Neutrophil (primary cell): Measurements from ENCODE around the gene ARMC9.

Experiments
- H3K27ac ChIP-seq: fragments of 200-600 bp; sonication (generic); 2 replicates; pipeline ENCODE4 v1.5.1; 2016; ENCODE audit warnings: mild to moderate bottlenecking, moderate library complexity
- H3K27me3 ChIP-seq: fragments of 200-600 bp; sonication (generic); 2 replicates; pipeline ENCODE4 v1.6.0; 2016; ENCODE audit warnings: mild to moderate bottlenecking
- H3K36me3 ChIP-seq: fragments of 200-600 bp; sonication (generic); 2 replicates; pipeline ENCODE4 v1.5.1; 2017
- H3K4me1 ChIP-seq, 2 experiments: fragments of 200-600 bp in 1 of 2; sonication (generic) in 1 of 2; 1 replicate in 1 of 2; 2 replicates in 1 of 2; pipeline versions ENCODE4 v1.5.1 to v1.6.1; 2013 to 2016; ENCODE audit warnings: low read depth in 1 of 2, low read length in 1 of 2, mild to moderate bottlenecking in 1 of 2, moderate library complexity in 1 of 2; ENCODE audit not compliant: control insufficient read depth in 1 of 2, insufficient read depth in 1 of 2
- H3K4me3 ChIP-seq, 2 experiments: fragments of 200-600 bp in 1 of 2; sonication (generic) in 1 of 2; 1 replicate in 1 of 2; 2 replicates in 1 of 2; pipeline ENCODE4 v1.5.1; 2013 to 2016; ENCODE audit warnings: low read depth in 1 of 2, low read length in 1 of 2, mild to moderate bottlenecking in 1 of 2, moderate library complexity in 1 of 2
- H3K9me3 ChIP-seq: fragments of 200-600 bp; sonication (generic); 2 replicates; pipeline ENCODE4 v1.5.1; 2016
- TF ChIP-seq, protein P1 (sequence below): fragments of 200-600 bp; sonication (generic); IDR thresholded peaks from 2 replicates; pipeline ENCODE4 v1.5.1; 2016; ENCODE audit warnings: antibody characterized with exemption

ARMC9 gene

DNA sequence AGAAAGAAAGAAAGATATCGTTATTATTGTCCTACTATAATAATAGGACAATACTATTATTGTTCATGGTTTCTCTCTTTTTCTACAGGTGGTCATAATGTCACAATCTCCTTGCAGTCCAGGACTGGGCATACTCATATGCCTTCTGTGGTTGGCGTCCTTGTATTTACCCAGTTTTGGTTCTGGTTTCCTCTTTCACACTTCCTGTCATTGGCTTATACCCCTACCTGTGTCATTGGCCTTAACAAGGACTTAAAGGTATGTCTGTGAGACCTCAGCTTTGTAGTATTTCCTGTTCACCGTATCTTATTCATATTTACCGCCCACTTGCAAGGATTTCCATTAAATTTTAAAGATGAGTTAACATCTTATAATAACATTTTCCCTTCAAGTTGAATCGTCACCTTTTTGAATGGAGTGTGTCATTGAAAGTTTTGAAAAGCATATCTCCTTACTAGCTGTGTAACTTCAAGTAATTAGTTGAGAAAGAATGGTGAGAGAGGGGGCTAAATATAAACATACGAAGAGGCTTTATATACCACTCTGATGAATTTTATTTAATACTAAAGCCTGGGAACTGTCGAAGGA lies 37.1 kb upstream of the ARMC9 start:
- Histone ChIP-seq H3K4me1 (no peaks in the 10 kb centered on the region), H3K36me3 (peaks cover 15% of the 10 kb centered on the region), H3K27me3 (no peaks in the 10 kb centered on the region), H3K9me3 (no peaks in the 10 kb centered on the region), H3K27ac (no peak overlapping the region), H3K4me3 (no peak overlapping the region)
- TF ChIP-seq, protein P1, sequence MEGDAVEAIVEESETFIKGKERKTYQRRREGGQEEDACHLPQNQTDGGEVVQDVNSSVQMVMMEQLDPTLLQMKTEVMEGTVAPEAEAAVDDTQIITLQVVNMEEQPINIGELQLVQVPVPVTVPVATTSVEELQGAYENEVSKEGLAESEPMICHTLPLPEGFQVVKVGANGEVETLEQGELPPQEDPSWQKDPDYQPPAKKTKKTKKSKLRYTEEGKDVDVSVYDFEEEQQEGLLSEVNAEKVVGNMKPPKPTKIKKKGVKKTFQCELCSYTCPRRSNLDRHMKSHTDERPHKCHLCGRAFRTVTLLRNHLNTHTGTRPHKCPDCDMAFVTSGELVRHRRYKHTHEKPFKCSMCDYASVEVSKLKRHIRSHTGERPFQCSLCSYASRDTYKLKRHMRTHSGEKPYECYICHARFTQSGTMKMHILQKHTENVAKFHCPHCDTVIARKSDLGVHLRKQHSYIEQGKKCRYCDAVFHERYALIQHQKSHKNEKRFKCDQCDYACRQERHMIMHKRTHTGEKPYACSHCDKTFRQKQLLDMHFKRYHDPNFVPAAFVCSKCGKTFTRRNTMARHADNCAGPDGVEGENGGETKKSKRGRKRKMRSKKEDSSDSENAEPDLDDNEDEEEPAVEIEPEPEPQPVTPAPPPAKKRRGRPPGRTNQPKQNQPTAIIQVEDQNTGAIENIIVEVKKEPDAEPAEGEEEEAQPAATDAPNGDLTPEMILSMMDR: no peak

DNA sequence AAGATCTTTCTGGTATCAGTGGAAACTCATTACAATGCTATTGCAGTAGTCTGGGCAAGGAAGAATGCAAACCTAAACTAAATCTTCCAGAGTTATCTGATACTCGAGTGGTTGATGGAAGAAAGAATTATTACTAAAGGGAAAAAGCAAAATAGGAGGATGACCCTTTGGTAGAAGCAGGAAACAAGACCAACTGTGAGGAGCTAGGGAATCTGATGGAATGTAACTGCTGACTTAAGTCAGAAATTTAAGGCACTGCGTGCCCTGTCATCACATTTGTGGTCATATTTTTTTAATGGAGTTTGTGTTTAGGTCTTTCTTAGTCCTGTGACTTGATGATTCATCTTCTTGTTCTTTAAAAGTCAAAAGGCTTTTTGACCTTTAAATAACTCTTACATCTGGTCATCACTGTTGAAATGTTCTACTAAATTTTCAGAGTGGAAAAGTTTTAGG lies 36.5 kb upstream of the ARMC9 start:
- TF ChIP-seq, protein P1: no peak
- Histone ChIP-seq H3K4me1 (no peaks in the 10 kb centered on the region), H3K9me3 (no peaks in the 10 kb centered on the region), H3K27ac (no peak overlapping the region), H3K4me3 (no peak overlapping the region), H3K27me3 (no peaks in the 10 kb centered on the region), H3K36me3 (peaks cover 20% of the 10 kb centered on the region)

GRCh38 chr2:231163011-231163410 lies 35.4 kb upstream of the ARMC9 start:
- TF ChIP-seq, protein P1: no peak
- Histone ChIP-seq H3K27ac (no peak overlapping the region), H3K9me3 (no peaks in the 10 kb centered on the region), H3K27me3 (no peaks in the 10 kb centered on the region), H3K4me1 (no peaks in the 10 kb centered on the region), H3K36me3 (peaks cover 22% of the 10 kb centered on the region), H3K4me3 (no peak overlapping the region)

GRCh38 chr2:231163414-231164095 lies 34.9 kb upstream of the ARMC9 start:
- TF ChIP-seq, protein P1: no peak
- no peak overlapping the region for H3K27ac ChIP-seq
- H3K4me1 ChIP-seq: peaks cover 4 to 5% of the 10 kb centered on the region in 2 experiments
- no peak overlapping the region for H3K4me3 ChIP-seq
- peaks cover 21% of the 10 kb centered on the region for H3K36me3 ChIP-seq
- H3K27me3 ChIP-seq: no peaks in the 10 kb centered on the region
- H3K9me3 ChIP-seq: no peaks in the 10 kb centered on the region

GRCh38 chr2:231167745-231168459 lies 30.5 kb upstream of the ARMC9 start:
- H3K27me3 ChIP-seq: no peaks in the 10 kb centered on the region
- H3K36me3 ChIP-seq: peaks cover 27% of the 10 kb centered on the region

More at GRCh38 chr2:231167745-231168459, 30.5 kb upstream of the ARMC9 start:
- peaks cover 18 to 19% of the 10 kb centered on the region in 2 experiments for H3K4me1 ChIP-seq
- no peak overlapping the region for H3K4me3 ChIP-seq
- TF ChIP-seq, protein P1: no peak
- H3K27ac ChIP-seq: peak overlapping the region; percentile 53
- no peaks in the 10 kb centered on the region for H3K9me3 ChIP-seq
